GM12878 (cell line): ENCODE results near the gene ITGB8. TPM values are rescaled to one million over a fixed set of nuclear protein-coding genes. Genes with fewer than 3 reads are reported as not detected.

ENCODE experiments used
- ATAC-seq: fragments of 200-7000 bp; cut with Tn5 transposase; 3 replicates; pipeline ENCODE4 v1.9.1; 2020; ENCODE audit warnings: mild to moderate bottlenecking, moderate library complexity
- BruUV-seq: library from RNA; stranded (reverse); fragments of 400-500 nt; replicated peaks from 2 replicates; lab custom pipeline; 2021; lab: Mats Ljungman, UMichigan
- CTCF ChIA-PET: fragments of 300-600 bp; sonication (Branson Sonifier 250); formaldehyde crosslinking; extraction: SDS; loops from one replicate; lab custom pipeline; 2021; ENCODE audit warnings: inconsistent platforms; lab: Yijun Ruan, JAX
- POLR2A ChIA-PET: fragments of 350-600 bp; formaldehyde crosslinking; extraction: SDS; loops from one replicate; lab custom pipeline; 2021; ENCODE audit warnings: inconsistent platforms; lab: Charles Lee
- RAD21 ChIA-PET: fragments of 300-600 bp; sonication (Branson Sonifier 250); formaldehyde crosslinking; loops from one replicate; lab custom pipeline; 2023; ENCODE audit warnings: antibody characterized with exemption; ENCODE audit not compliant: unreplicated experiment; lab: Charles Lee
- SMC1A ChIA-PET: fragments of 300-600 bp; sonication (Branson Sonifier 250); formaldehyde crosslinking; loops from one replicate; lab custom pipeline; 2023; ENCODE audit not compliant: unreplicated experiment, uncharacterized antibody; lab: Charles Lee
- DNase-seq: peaks from one replicate; pipeline ENCODE4 v3.0.0-alpha.2; 2011; ENCODE audit warnings: low read depth, low spot score
- FAIRE-seq: peaks from 3 replicates; lab custom pipeline; 2011; peaks lifted over from hg19 to GRCh38; lab: Jason Lieb, UNC
- H2AFZ ChIP-seq: 2 replicates; pipeline ENCODE4 v1.6.0; 2011; ENCODE audit warnings: low read depth, low read length, control low read depth; ENCODE audit not compliant: control insufficient read depth
- H3K27ac ChIP-seq: 2 replicates; pipeline ENCODE4 v1.5.1; 2011; ENCODE audit warnings: control low read depth; ENCODE audit not compliant: control insufficient read depth, insufficient read depth
- H3K27me3 ChIP-seq, 2 experiments: replicated peaks in 1 of 2; 2 replicates each; pipeline versions ENCODE4 v1.6.0 to v1.6.1; 2011; ENCODE audit warnings: low read length in 1 of 2; ENCODE audit not compliant: control insufficient read depth in 2 of 2, insufficient read depth in 2 of 2
- H3K36me3 ChIP-seq, 2 experiments: 2 replicates each; pipeline ENCODE4 v1.5.1; 2011; ENCODE audit warnings: low read length in 1 of 2; ENCODE audit not compliant: control insufficient read depth in 2 of 2, insufficient read depth in 2 of 2
- H3K4me1 ChIP-seq: 2 replicates; pipeline ENCODE4 v1.6.1; 2011; ENCODE audit warnings: mild to moderate bottlenecking, low read length, moderate library complexity, mixed read lengths; ENCODE audit not compliant: control insufficient read depth, insufficient read depth
- H3K4me2 ChIP-seq: 2 replicates; pipeline ENCODE4 v1.6.0; 2011; ENCODE audit warnings: control low read depth; ENCODE audit not compliant: control insufficient read depth, insufficient read depth
- H3K4me3 ChIP-seq: fragments of 200-600 bp; sonication (generic); 2 replicates; pipeline ENCODE4 v1.5.1; 2016
- H3K79me2 ChIP-seq: 2 replicates; pipeline ENCODE4 v1.6.0; 2011; ENCODE audit warnings: low read length; ENCODE audit not compliant: control insufficient read depth, insufficient read depth
- H3K9ac ChIP-seq: 2 replicates; pipeline ENCODE4 v1.8.0; 2011; ENCODE audit warnings: low read length, control low read depth, mixed read lengths; ENCODE audit not compliant: control insufficient read depth, insufficient read depth
- H3K9me3 ChIP-seq: replicated peaks from 3 replicates; pipeline ENCODE4 v1.5.1; 2011; ENCODE audit warnings: mild to moderate bottlenecking, low read length; ENCODE audit not compliant: control insufficient read depth, insufficient read depth
- H4K20me1 ChIP-seq: 2 replicates; pipeline ENCODE4 v1.6.0; 2011; ENCODE audit not compliant: control insufficient read depth, insufficient read depth
- ASH2L ChIP-seq: fragments of 300-600, 200-600 bp; sonication (generic); IDR thresholded peaks from 2 replicates; pipeline ENCODE4 v1.6.1; 2017; ENCODE audit warnings: low read depth, mild to moderate bottlenecking, borderline replicate concordance
- BRCA1 ChIP-seq: IDR thresholded peaks from 2 replicates; pipeline ENCODE4 v1.6.1; 2011; ENCODE audit warnings: low read depth, low read length, improper control_type of control experiment
- CBFB ChIP-seq: IDR thresholded peaks from 2 replicates; pipeline ENCODE4 v1.6.1; 2016; ENCODE audit warnings: antibody characterized with exemption, low read depth
- CBX5 ChIP-seq: sonication (generic); IDR thresholded peaks from 2 replicates; pipeline ENCODE4 v1.6.1; 2016; ENCODE audit warnings: low read depth, moderate library complexity, mild to moderate bottlenecking, inconsistent platforms
- EED ChIP-seq: sonication (generic); IDR thresholded peaks from 2 replicates; pipeline ENCODE4 v1.6.1; 2016; ENCODE audit warnings: antibody characterized with exemption, low read depth
- EZH2 ChIP-seq: IDR thresholded peaks from 2 replicates; pipeline ENCODE4 v1.6.1; 2012; ENCODE audit warnings: low read depth, mild to moderate bottlenecking, control low read depth, inconsistent platforms, low read length, borderline replicate concordance; ENCODE audit not compliant: control insufficient read depth
- MAX ChIP-seq: IDR thresholded peaks from 2 replicates; pipeline ENCODE4 v1.6.1; 2012; ENCODE audit warnings: low read depth, low read length, improper control_type of control experiment
- MEF2A ChIP-seq: IDR thresholded peaks from 2 replicates; pipeline ENCODE4 v1.6.1; 2011; ENCODE audit warnings: low read depth, mild to moderate bottlenecking, low read length, moderate library complexity; ENCODE audit not compliant: insufficient read depth
- RAD21 ChIP-seq: IDR thresholded peaks from 2 replicates; pipeline ENCODE4 v1.6.1; 2011; ENCODE audit warnings: mild to moderate bottlenecking, low read depth, low read length, moderate library complexity; ENCODE audit not compliant: insufficient read depth
- SMAD1 ChIP-seq: fragments of 450-650 bp; IDR thresholded peaks from 2 replicates; pipeline ENCODE4 v1.6.1; 2018; ENCODE audit warnings: mild to moderate bottlenecking, low read depth; ENCODE audit not compliant: partially characterized antibody
- TCF3 ChIP-seq: IDR thresholded peaks from 2 replicates; pipeline ENCODE4 v1.6.1; 2012; ENCODE audit warnings: low read depth, mild to moderate bottlenecking, low read length, borderline replicate concordance; ENCODE audit not compliant: insufficient read depth
- ZNF622 ChIP-seq: fragments of 450-650 bp; IDR thresholded peaks from 2 replicates; pipeline ENCODE4 v1.6.1; 2017; ENCODE audit warnings: mild to moderate bottlenecking, inconsistent platforms
- WGBS: methylation state at CpG from one replicate; pipeline ENCODE4 v1.1.6; 2016; ENCODE audit warnings: low lambda C conversion rate; ENCODE audit not compliant: insufficient replicate concordance, insufficient coverage; ENCODE audit errors: missing lambda C conversion rate; 5-methylcytosine and 5-hydroxymethylcytosine counted together
- in situ Hi-C: fragments of 300-500 bp; cut with MboI; formaldehyde crosslinking; loops from 9 replicates; pipeline ENCODE4 v1.14.3; 2018; ENCODE audit warnings: mixed read lengths
- intact Hi-C: fragments of 100-400 bp; cut with micrococcal nuclease; formaldehyde crosslinking; loops from one replicate; pipeline ENCODE4 v1.14.2; 2022; ENCODE audit not compliant: unreplicated experiment
- polyA plus RNA-seq, 11 experiments: library from polyadenylated mRNA; depleted of rRNA in 4 of 11; unstranded in 6 of 11; stranded (reverse) in 5 of 11; fragments of >200 nt; fragmentation: Nextera tagmentation in 4 of 11; fragmentation: Illumina TruSeq in 1 of 11; extraction: Ambion mirVana in 4 of 11; extraction: Trizol in 1 of 11; gene quantifications; 1 replicate in 1 of 11; 2 replicates in 10 of 11; pipeline versions ENCODE4 v1.2.1 to v1.2.3, GENCODE V29; 2011 to 2016; ENCODE audit warnings: inconsistent platforms in 2 of 11, missing spikeins in 2 of 11, low read depth in 1 of 11
- total RNA-seq, 4 experiments: library from RNA; depleted of rRNA in 3 of 4; stranded (reverse); fragments of >200 nt in 3 of 4; fragmentation: Illumina TruSeq in 1 of 4; extraction: Trizol in 1 of 4; gene quantifications; 2 replicates each; pipeline versions ENCODE4 v1.2.1 to v1.2.3, GENCODE V29; 2013 to 2021
- TF ChIP-seq, protein P1 (sequence below): fragments of 450-650 bp; IDR thresholded peaks from 2 replicates; pipeline ENCODE4 v1.6.1; 2017; ENCODE audit warnings: mild to moderate bottlenecking, moderate library complexity

ITGB8 gene
- total and polyA plus RNA-seq, 10 of the 15 experiments (the other 5 are each of a cell fraction or from before 2014, with no cell fraction given), result 0.37 to 26.2 (median 1.5) TPM

DNA sequence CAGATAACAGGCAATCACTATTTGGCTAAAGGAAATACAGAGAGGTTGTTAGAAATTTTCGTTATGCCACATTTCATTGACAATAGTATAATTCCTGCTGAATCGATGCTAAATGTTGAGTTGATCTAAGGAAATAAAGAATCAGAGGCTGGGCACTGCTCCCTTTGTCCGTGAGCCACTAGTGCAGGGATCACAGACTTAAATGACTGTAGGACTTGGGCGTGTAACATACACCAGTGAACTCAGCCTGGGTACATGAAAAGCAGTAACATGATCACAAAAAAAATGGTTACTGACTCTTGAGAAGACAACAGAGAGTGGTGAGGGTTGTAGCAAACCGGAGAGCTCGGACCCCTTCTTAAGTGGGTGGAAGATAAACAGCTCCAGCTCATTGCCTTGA, 11.8 kb upstream of the ITGB8 start:
- H3K36me3 ChIP-seq, result no peaks in the 10 kb centered on the region
- no peaks in the 10 kb centered on the region for H4K20me1 ChIP-seq
- no peak overlapping the region for H3K9ac ChIP-seq
- no peak overlapping the region for H3K27ac ChIP-seq
- POLR2A ChIA-PET, result interaction anchor here (0.7 to 2.0 kb wide), 5 partner anchors 9 to 184 kb away, joined by 3 to 6 read pairs (median 3); no protein-coding TSS in a partner anchor
- H3K79me2 ChIP-seq, result no peaks in the 10 kb centered on the region
- H3K9me3 ChIP-seq, result no peaks in the 10 kb centered on the region
- no TSS peak for BruUV-seq
- H2AFZ ChIP-seq, result no peak overlapping the region
- intact Hi-C loops (no loop called here), in situ Hi-C loops (loop anchor here (5.0 to 10.0 kb wide), 2 partner anchors 337 to 564 kb away; no protein-coding TSS in a partner anchor)
- DNase-seq (no peak), FAIRE-seq (no peak), ATAC-seq (no peak)
- no peak overlapping the region for H3K4me2 ChIP-seq
- no peak overlapping the region for H3K4me3 ChIP-seq
- RAD21 ChIA-PET, result interaction anchor here (1.2 to 4.1 kb wide), 4 partner anchors 8 to 605 kb away, joined by 3 to 32 read pairs (median 4); no protein-coding TSS in a partner anchor
- H3K4me1 ChIP-seq, result no peaks in the 10 kb centered on the region
- 63% methylated on average over 6 of the region's 6 CpGs for WGBS
- SMC1A ChIA-PET, result interaction anchor here (0.5 to 10.0 kb wide), 8 partner anchors 7 to 1116 kb away, joined by 3 to 129 read pairs (median 4); no protein-coding TSS in a partner anchor
- H3K27me3 ChIP-seq, result no peaks in the 10 kb centered on the region
- TF ChIP-seq ZNF622, result no peak
- no peak for TF ChIP-seq TCF3
- no peak for TF ChIP-seq SMAD1
- no peak for TF ChIP-seq CBX5
- no peak for TF ChIP-seq CBFB
- TF ChIP-seq ASH2L, result no peak
- no peak for TF ChIP-seq EZH2
- no peak for TF ChIP-seq MEF2A
- no peak for TF ChIP-seq MAX
- TF ChIP-seq, protein P1, sequence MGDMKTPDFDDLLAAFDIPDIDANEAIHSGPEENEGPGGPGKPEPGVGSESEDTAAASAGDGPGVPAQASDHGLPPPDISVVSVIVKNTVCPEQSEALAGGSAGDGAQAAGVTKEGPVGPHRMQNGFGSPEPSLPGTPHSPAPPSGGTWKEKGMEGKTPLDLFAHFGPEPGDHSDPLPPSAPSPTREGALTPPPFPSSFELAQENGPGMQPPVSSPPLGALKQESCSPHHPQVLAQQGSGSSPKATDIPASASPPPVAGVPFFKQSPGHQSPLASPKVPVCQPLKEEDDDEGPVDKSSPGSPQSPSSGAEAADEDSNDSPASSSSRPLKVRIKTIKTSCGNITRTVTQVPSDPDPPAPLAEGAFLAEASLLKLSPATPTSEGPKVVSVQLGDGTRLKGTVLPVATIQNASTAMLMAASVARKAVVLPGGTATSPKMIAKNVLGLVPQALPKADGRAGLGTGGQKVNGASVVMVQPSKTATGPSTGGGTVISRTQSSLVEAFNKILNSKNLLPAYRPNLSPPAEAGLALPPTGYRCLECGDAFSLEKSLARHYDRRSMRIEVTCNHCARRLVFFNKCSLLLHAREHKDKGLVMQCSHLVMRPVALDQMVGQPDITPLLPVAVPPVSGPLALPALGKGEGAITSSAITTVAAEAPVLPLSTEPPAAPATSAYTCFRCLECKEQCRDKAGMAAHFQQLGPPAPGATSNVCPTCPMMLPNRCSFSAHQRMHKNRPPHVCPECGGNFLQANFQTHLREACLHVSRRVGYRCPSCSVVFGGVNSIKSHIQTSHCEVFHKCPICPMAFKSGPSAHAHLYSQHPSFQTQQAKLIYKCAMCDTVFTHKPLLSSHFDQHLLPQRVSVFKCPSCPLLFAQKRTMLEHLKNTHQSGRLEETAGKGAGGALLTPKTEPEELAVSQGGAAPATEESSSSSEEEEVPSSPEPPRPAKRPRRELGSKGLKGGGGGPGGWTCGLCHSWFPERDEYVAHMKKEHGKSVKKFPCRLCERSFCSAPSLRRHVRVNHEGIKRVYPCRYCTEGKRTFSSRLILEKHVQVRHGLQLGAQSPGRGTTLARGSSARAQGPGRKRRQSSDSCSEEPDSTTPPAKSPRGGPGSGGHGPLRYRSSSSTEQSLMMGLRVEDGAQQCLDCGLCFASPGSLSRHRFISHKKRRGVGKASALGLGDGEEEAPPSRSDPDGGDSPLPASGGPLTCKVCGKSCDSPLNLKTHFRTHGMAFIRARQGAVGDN, result no peak
- TF ChIP-seq BRCA1, result no peak
- TF ChIP-seq RAD21, result no peak
- TF ChIP-seq EED, result no peak
- CTCF ChIA-PET, result interaction anchor here (0.7 to 2.1 kb wide), 6 partner anchors 8 to 336 kb away, joined by 3 to 10 read pairs (median 6); partner anchors contain the start of gene ITGB8
